Measurements from ENCODE around the gene TAOK2. TPM values are rescaled to one million over a fixed set of nuclear protein-coding genes. Genes with fewer than 3 reads are reported as not detected.

TAOK2 gene
- total and polyA plus RNA-seq, 2 of the 13 experiments (the other 11 are each of a cell fraction or from before 2014, with no cell fraction given), result 17.4 to 43.2 TPM

- TF ChIP-seq ZNF331 (CRISPR knock-in tag; IDR thresholded peaks at IDR 0.05) (peak; percentile 16; the same call in 1 of the 2 replicates), MXD1 (CRISPR knock-in tag; IDR thresholded peaks at IDR 0.05) (no peak), MBD4 (IDR thresholded peaks at IDR 0.05; ENCODE audit: borderline replicate concordance, low read length) (no peak), U2AF2 (IDR thresholded peaks at IDR 0.05; ENCODE audit: low read depth, low read length) (no peak), CENPT (CRISPR knock-in tag; IDR thresholded peaks at IDR 0.05; ENCODE audit: low read depth) (no peak), MTERF4 (CRISPR knock-in tag; IDR thresholded peaks at IDR 0.05) (0 out of 2 replicates have a peak, but pooled peaks have one; percentile 36), ZBTB8A (CRISPR knock-in tag; IDR thresholded peaks at IDR 0.05; ENCODE audit: borderline replicate concordance, low read depth) (no peak), NFKB2 (CRISPR knock-in tag; IDR thresholded peaks at IDR 0.05; ENCODE audit: borderline replicate concordance) (no peak), NFKBIZ (CRISPR knock-in tag; IDR thresholded peaks at IDR 0.05) (no peak), ZNF326 (CRISPR knock-in tag; IDR thresholded peaks at IDR 0.05; ENCODE audit: borderline replicate concordance) (no peak), ZNF749 (CRISPR knock-in tag; IDR thresholded peaks at IDR 0.05; ENCODE audit: borderline replicate concordance) (no peak), TGIF2 (CRISPR knock-in tag; IDR thresholded peaks at IDR 0.05) (no peak), GATAD1 (CRISPR knock-in tag; IDR thresholded peaks at IDR 0.05) (no peak), IRF9 (CRISPR knock-in tag; IDR thresholded peaks at IDR 0.05; ENCODE audit: borderline replicate concordance) (no peak), ZNF629 (CRISPR knock-in tag; conservative IDR thresholded peaks at IDR 0.05) (0 out of 2 replicates have a peak, but pooled peaks have one; percentile 21), PAXIP1 (CRISPR knock-in tag; conservative IDR thresholded peaks at IDR 0.05) (no peak), ZNF124 (CRISPR knock-in tag; IDR thresholded peaks at IDR 0.05) (no peak), MAZ (IDR thresholded peaks at IDR 0.05; ENCODE audit: borderline replicate concordance, low read depth, low read length) (no peak), MAZ (CRISPR knock-in tag; IDR thresholded peaks at IDR 0.05; ENCODE audit: low read depth) (no peak), ZBTB2 (CRISPR knock-in tag; IDR thresholded peaks at IDR 0.05; ENCODE audit: low read depth) (no peak), ZNF580 (CRISPR knock-in tag; IDR thresholded peaks at IDR 0.05; ENCODE audit: borderline replicate concordance, low read depth) (no peak), RAD21 (CRISPR knock-in tag; IDR thresholded peaks at IDR 0.05) (no peak)
Observed at GRCh38 chr16:29975811-29976511, 2.3 kb downstream of the TAOK2 start (continued).

Data from HepG2 (cell line).